ENCODE results near the gene C6orf15.

DNA sequence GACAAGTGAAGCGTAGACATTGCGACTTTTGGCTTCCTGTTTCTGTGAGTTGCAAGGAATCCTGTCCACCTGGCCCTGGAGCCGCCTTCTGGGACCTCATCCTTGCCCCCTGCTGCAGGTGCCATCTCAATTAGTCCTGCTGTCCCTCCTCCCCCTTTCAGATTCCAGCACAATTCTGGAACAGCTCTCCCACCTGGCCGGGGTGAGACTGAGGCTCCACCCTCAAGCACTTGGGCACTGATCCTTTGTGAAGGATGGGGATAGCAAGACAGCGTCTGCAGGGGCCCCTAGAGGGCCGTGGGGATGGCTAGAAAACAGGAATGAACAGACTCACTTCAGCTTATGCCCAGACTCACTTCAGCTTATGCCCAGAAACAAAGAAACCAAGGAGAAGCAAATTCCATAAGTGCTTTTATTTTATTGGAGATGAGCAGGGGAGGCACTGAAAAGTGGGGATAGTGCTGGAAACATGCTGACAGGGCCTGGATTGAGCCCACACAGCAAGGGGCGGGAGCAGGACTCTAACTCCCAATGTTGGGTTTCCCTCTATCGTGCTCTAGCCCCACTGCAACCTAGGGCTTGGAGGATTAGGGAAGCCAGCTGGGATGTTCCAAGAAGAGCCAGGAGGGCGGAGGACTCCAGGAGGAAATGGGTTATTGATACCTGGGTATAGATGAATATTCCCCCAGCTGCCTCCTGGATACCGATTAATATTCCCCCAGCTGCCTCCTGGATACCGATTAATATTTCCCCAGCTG, 1.4 kb downstream of the C6orf15 start:
- TF ChIP-seq, protein P1, sequence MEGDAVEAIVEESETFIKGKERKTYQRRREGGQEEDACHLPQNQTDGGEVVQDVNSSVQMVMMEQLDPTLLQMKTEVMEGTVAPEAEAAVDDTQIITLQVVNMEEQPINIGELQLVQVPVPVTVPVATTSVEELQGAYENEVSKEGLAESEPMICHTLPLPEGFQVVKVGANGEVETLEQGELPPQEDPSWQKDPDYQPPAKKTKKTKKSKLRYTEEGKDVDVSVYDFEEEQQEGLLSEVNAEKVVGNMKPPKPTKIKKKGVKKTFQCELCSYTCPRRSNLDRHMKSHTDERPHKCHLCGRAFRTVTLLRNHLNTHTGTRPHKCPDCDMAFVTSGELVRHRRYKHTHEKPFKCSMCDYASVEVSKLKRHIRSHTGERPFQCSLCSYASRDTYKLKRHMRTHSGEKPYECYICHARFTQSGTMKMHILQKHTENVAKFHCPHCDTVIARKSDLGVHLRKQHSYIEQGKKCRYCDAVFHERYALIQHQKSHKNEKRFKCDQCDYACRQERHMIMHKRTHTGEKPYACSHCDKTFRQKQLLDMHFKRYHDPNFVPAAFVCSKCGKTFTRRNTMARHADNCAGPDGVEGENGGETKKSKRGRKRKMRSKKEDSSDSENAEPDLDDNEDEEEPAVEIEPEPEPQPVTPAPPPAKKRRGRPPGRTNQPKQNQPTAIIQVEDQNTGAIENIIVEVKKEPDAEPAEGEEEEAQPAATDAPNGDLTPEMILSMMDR (conservative IDR thresholded peaks at IDR 0.05; ENCODE audit: low read length), result no peak
- TF ChIP-seq EZH2phosphoT487 (IDR thresholded peaks at IDR 0.05; ENCODE audit: borderline replicate concordance), result no peak
